Measurements from ENCODE around the gene PACC1.
"Not testable (repeated sequence)": the region's sequence is repeated elsewhere in the genome, so short reads cannot be mapped to it uniquely, and the experiment has no call there.

The PACC1 gene

GRCh38 chr1:212395678-212396437, 18.8 kb downstream of the PACC1 start:
- not testable (repeated sequence) for DNase-seq

- DNase-seq, result no peak
These were observed 25.5 kb downstream of the PACC1 start for GRCh38 chr1:212388985-212389716.

GRCh38 chr1:212386029-212386428, 28.7 kb downstream of the PACC1 start:
- no peak for DNase-seq

- no peak for DNase-seq
These were observed 33.2 kb downstream of the PACC1 start for GRCh38 chr1:212381397-212382035.

- no peak for DNase-seq
These were observed 35.3 kb downstream of the PACC1 start for GRCh38 chr1:212379366-212379765.

GRCh38 chr1:212377644-212378043, 37.0 kb downstream of the PACC1 start:
- DNase-seq, result no peak

- no peak for DNase-seq
These were observed 38.7 kb downstream of the PACC1 start for GRCh38 chr1:212375986-212376385.

- peak; percentile 93 for DNase-seq
These were observed 46.6 kb downstream of the PACC1 start for GRCh38 chr1:212368073-212368484.

- no peak for DNase-seq
These were observed 47.1 kb downstream of the PACC1 start for GRCh38 chr1:212367474-212368072.

- no peak for DNase-seq
These were observed 47.8 kb downstream of the PACC1 start for GRCh38 chr1:212366901-212367300.

- no peak for DNase-seq
These were observed 49.7 kb downstream of the PACC1 start for GRCh38 chr1:212364985-212365384.

GRCh38 chr1:212359794-212360479, 54.7 kb downstream of the PACC1 start:
- no peak for DNase-seq

- no peak for DNase-seq
These were observed 59.3 kb downstream of the PACC1 start for GRCh38 chr1:212355230-212355969.

GRCh38 chr1:212354464-212354863, 60.2 kb downstream of the PACC1 start:
- no peak for DNase-seq

- peak; percentile 40 for DNase-seq
These were observed 61.5 kb downstream of the PACC1 start for GRCh38 chr1:212353181-212353580.

GRCh38 chr1:212351588-212352362, 62.9 kb downstream of the PACC1 start:
- peak; percentile 86 for DNase-seq

- DNase-seq, result no peak
These were observed 68.1 kb downstream of the PACC1 start for GRCh38 chr1:212346601-212347000.

- no peak for DNase-seq
These were observed 69.8 kb downstream of the PACC1 start for GRCh38 chr1:212344905-212345304.

GRCh38 chr1:212341090-212341489, 73.6 kb downstream of the PACC1 start:
- DNase-seq, result no peak

GRCh38 chr1:212329105-212329504, 85.6 kb downstream of the PACC1 start:
- DNase-seq, result no peak

GRCh38 chr1:212328248-212328647, 86.4 kb downstream of the PACC1 start:
- DNase-seq, result no peak
